Glutamatergic neuron (in vitro differentiated cells): Measurements from ENCODE around the gene RTL3. TPM values are rescaled to one million over a fixed set of nuclear protein-coding genes. Genes with fewer than 3 reads are reported as not detected.
"Not testable (repeated sequence)": the region's sequence is repeated elsewhere in the genome, so short reads cannot be mapped to it uniquely, and the experiment has no call there.

Experiments
- DNase-seq: peaks from one replicate; pipeline ENCODE4 v3.0.0; 2022
- H3K27ac Mint-ChIP-seq: one replicate; pipeline ENCODE4 v1.8.0; 2020; ENCODE audit warnings: mild to moderate bottlenecking, mixed read lengths, inconsistent platforms; ENCODE audit not compliant: unreplicated experiment
- H3K27me3 Mint-ChIP-seq: one replicate; pipeline ENCODE4 v1.8.0; 2020; ENCODE audit warnings: mild to moderate bottlenecking, moderate library complexity, mixed read lengths, inconsistent platforms; ENCODE audit not compliant: unreplicated experiment
- H3K36me3 Mint-ChIP-seq: one replicate; pipeline ENCODE4 v1.8.0; 2020; ENCODE audit warnings: mild to moderate bottlenecking, mixed read lengths, inconsistent platforms; ENCODE audit not compliant: unreplicated experiment
- H3K4me1 Mint-ChIP-seq: one replicate; pipeline ENCODE4 v1.8.0; 2020; ENCODE audit warnings: mild to moderate bottlenecking, low read depth, mixed read lengths, inconsistent platforms; ENCODE audit not compliant: unreplicated experiment
- H3K4me3 Mint-ChIP-seq: one replicate; pipeline ENCODE4 v1.8.0; 2020; ENCODE audit warnings: mild to moderate bottlenecking, mixed read lengths, inconsistent platforms; ENCODE audit not compliant: unreplicated experiment
- H3K9me3 Mint-ChIP-seq: one replicate; pipeline ENCODE4 v1.8.0; 2020; ENCODE audit warnings: mild to moderate bottlenecking, moderate library complexity, mixed read lengths, inconsistent platforms; ENCODE audit not compliant: unreplicated experiment
- CTCF ChIP-seq: fragments of 200-600 bp; sonication (generic); IDR thresholded peaks from one replicate; pipeline ENCODE4 v1.5.0; 2021; ENCODE audit not compliant: partially characterized antibody, unreplicated experiment
- total RNA-seq: library from RNA; stranded (reverse); fragmentation: NEBNext Ultra II Directional; extraction: Animal tissue kit (Norgen Biotek cat#: 25700); gene quantifications from one replicate; pipeline ENCODE4 v1.2.1, GENCODE V29; 2021; ENCODE audit not compliant: unreplicated experiment

The RTL3 gene
- total RNA-seq, 1 donor from 2014 or later = not detected

GRCh38 chrX:78643874-78644273, 15.3 kb downstream of the RTL3 start:
- H3K27me3 Mint-ChIP-seq = no peaks in the 10 kb centered on the region
- no peak for TF ChIP-seq CTCF
- H3K36me3 Mint-ChIP-seq = no peaks in the 10 kb centered on the region
- H3K9me3 Mint-ChIP-seq = peaks cover 2% of the 10 kb centered on the region
- no peaks in the 10 kb centered on the region for H3K4me1 Mint-ChIP-seq
- H3K4me3 Mint-ChIP-seq = no peak overlapping the region
- no peak overlapping the region for H3K27ac Mint-ChIP-seq
- no peak for DNase-seq

GRCh38 chrX:78643096-78643495, 16.0 kb downstream of the RTL3 start:
- DNase-seq = no peak
- peaks cover 2% of the 10 kb centered on the region for H3K27me3 Mint-ChIP-seq
- no peak overlapping the region for H3K4me3 Mint-ChIP-seq
- H3K9me3 Mint-ChIP-seq = peaks cover 2% of the 10 kb centered on the region
- no peak for TF ChIP-seq CTCF
- no peaks in the 10 kb centered on the region for H3K4me1 Mint-ChIP-seq
- H3K36me3 Mint-ChIP-seq = no peaks in the 10 kb centered on the region
- H3K27ac Mint-ChIP-seq = no peak overlapping the region

- H3K9me3 Mint-ChIP-seq, H3K27ac Mint-ChIP-seq, H3K4me1 Mint-ChIP-seq, H3K36me3 Mint-ChIP-seq, DNase-seq, H3K4me3 Mint-ChIP-seq, H3K27me3 Mint-ChIP-seq: not testable (repeated sequence)
These were observed 23.0 kb downstream of the RTL3 start for GRCh38 chrX:78636096-78636495.

- Mint-ChIP-seq H3K36me3 (no peaks in the 10 kb centered on the region), H3K4me3 (no peak overlapping the region), H3K27ac (no peak overlapping the region), H3K9me3 (no peaks in the 10 kb centered on the region), H3K27me3 (peaks cover 3% of the 10 kb centered on the region), H3K4me1 (no peaks in the 10 kb centered on the region)
- no peak for DNase-seq
- TF ChIP-seq CTCF = no peak
These were observed 33.9 kb downstream of the RTL3 start for GRCh38 chrX:78624962-78625909.

GRCh38 chrX:78624426-78624825, 34.7 kb downstream of the RTL3 start:
- Mint-ChIP-seq H3K4me3 (no peak overlapping the region), H3K4me1 (no peaks in the 10 kb centered on the region), H3K9me3 (no peaks in the 10 kb centered on the region), H3K36me3 (no peaks in the 10 kb centered on the region), H3K27ac (no peak overlapping the region), H3K27me3 (peaks cover 3% of the 10 kb centered on the region)
- no peak for TF ChIP-seq CTCF
- no peak for DNase-seq
